Sigmoid colon (tissue), 7 donors: Measurements from ENCODE around the gene COL25A1. TPM values are rescaled to one million over a fixed set of nuclear protein-coding genes. Genes with fewer than 3 reads are reported as not detected.

Source experiments
- DNase-seq: peaks from one replicate; pipeline ENCODE4 v3.0.0-alpha.2; 2019
- H3K27ac ChIP-seq, 4 donors: fragments of 200-600 bp; sonication (generic); one replicate each; pipeline ENCODE4 v1.5.1; 2016 to 2019; ENCODE audit warnings: mild to moderate bottlenecking in 1 of 4
- H3K27me3 ChIP-seq, 3 donors: fragments of 200-600 bp; sonication (generic); one replicate each; pipeline ENCODE4 v1.5.1; 2019; ENCODE audit warnings: mild to moderate bottlenecking in 1 of 3
- H3K36me3 ChIP-seq, 4 donors: fragments of 200-600 bp; sonication (generic); one replicate each; pipeline ENCODE4 v1.5.1; 2016 to 2019
- H3K4me1 ChIP-seq, 4 donors: fragments of 200-600 bp; sonication (generic); one replicate each; pipeline ENCODE4 v1.5.1; 2017 to 2019
- H3K4me3 ChIP-seq, 4 donors: fragments of 200-600 bp; sonication (generic); one replicate each; pipeline ENCODE4 v1.5.1; 2017 to 2019; ENCODE audit warnings: mild to moderate bottlenecking in 2 of 4, moderate library complexity in 1 of 4
- H3K9me3 ChIP-seq, 4 donors: fragments of 200-600 bp in 3 of 4; sonication (generic) in 3 of 4; one replicate each; pipeline versions ENCODE4 v1.5.1 to v1.6.1; 2013 to 2019
- CTCF ChIP-seq, 4 experiments: fragments of 450-650 bp in 3 of 4; fragments of 200-600 bp in 1 of 4; IDR thresholded peaks; one replicate each; pipeline ENCODE4 v1.5.1; 2016 to 2019; ENCODE audit warnings: antibody characterized with exemption in 4 of 4, mild to moderate bottlenecking in 3 of 4, moderate library complexity in 2 of 4
- EP300 ChIP-seq, 4 donors: sonication (generic); formaldehyde crosslinking; IDR thresholded peaks; one replicate each; pipeline ENCODE4 v1.6.1; 2017; ENCODE audit warnings: antibody characterized with exemption in 4 of 4
- POLR2A ChIP-seq, 2 donors: fragments of 450-650 bp; IDR thresholded peaks; one replicate each; pipeline ENCODE4 v1.6.1; 2016; ENCODE audit warnings: antibody characterized with exemption in 2 of 2, mild to moderate bottlenecking in 2 of 2, moderate library complexity in 2 of 2
- POLR2AphosphoS5 ChIP-seq, 4 donors: sonication (generic); formaldehyde crosslinking; IDR thresholded peaks; one replicate each; pipeline ENCODE4 v1.6.1; 2017; ENCODE audit warnings: antibody characterized with exemption in 4 of 4
- WGBS, 2 donors: extraction: QIAGEN DNeasy Blood & Tissue Kit; methylation state at CpG; one replicate each; pipeline ENCODE4 v1.1.7; 2013; 5-methylcytosine and 5-hydroxymethylcytosine counted together
- intact Hi-C: fragments of 100-400 bp; cut with DNase I; formaldehyde crosslinking; loops from one replicate; pipeline ENCODE4 v1.15.1; 2023
- polyA plus RNA-seq, 3 donors: library from polyadenylated mRNA; stranded (reverse); fragments of 200-250 nt; gene quantifications; one replicate each; pipeline ENCODE4 v1.2.3, GENCODE V29; 2013
- total RNA-seq, 4 donors: library from RNA; depleted of rRNA; stranded (reverse); fragments of >200 nt; gene quantifications; one replicate each; pipeline ENCODE4 v1.1.0, GENCODE V29; 2016
- donor health status: healthy with polysubstance abuse.
- donor health status: Bipolar disorder and iron deficiency.
- donor health status: healthy.

The COL25A1 gene
- total and polyA plus RNA-seq, 7 donors: 0.15 to 1.4 (median 0.41) TPM; not detected in 2

GRCh38 chr4:109184491-109184961, 117.9 kb downstream of the COL25A1 start:
- WGBS, 2 donors: 84% methylated on average over 3 of the region's 3 CpGs
- Histone ChIP-seq H3K27me3 (no peaks in the 10 kb centered on the region), H3K4me1 (no peaks in the 10 kb centered on the region), H3K4me3 (no peak overlapping the region), H3K9me3 (no peaks in the 10 kb centered on the region), H3K27ac (peak overlapping the region in 3 of 4 donors; percentile 22 to 54 (median 36)), H3K36me3 (no peaks in the 10 kb centered on the region)
- peak; percentile 69 for DNase-seq
- TF ChIP-seq POLR2AphosphoS5 (IDR thresholded peaks at IDR 0.05): peak in 1 of 4 donors; percentile 11
- TF ChIP-seq CTCF (IDR thresholded peaks at IDR 0.05): no peak
- intact Hi-C loops: no loop called here

- no peaks in the 10 kb centered on the region for H3K27me3 ChIP-seq
- no peaks in the 10 kb centered on the region for H3K4me1 ChIP-seq
- H3K4me3 ChIP-seq: no peak overlapping the region
- intact Hi-C loops: no loop called here
- H3K27ac ChIP-seq: peak overlapping the region in 2 of 4 donors; percentile 22 to 54
- TF ChIP-seq CTCF (IDR thresholded peaks at IDR 0.05) (no peak), POLR2A (IDR thresholded peaks at IDR 0.05) (no peak), EP300 (IDR thresholded peaks at IDR 0.05) (no peak), POLR2AphosphoS5 (IDR thresholded peaks at IDR 0.05) (no peak)
- H3K36me3 ChIP-seq: no peaks in the 10 kb centered on the region
- WGBS, 2 donors: 87 to 90% methylated on average over 3 of the region's 3 CpGs
- DNase-seq: no peak
- no peaks in the 10 kb centered on the region for H3K9me3 ChIP-seq
Measured at GRCh38 chr4:109183931-109184490, 118.4 kb downstream of the COL25A1 start.

- Histone ChIP-seq H3K4me3 (no peak overlapping the region), H3K4me1 (no peaks in the 10 kb centered on the region), H3K27me3 (no peaks in the 10 kb centered on the region), H3K9me3 (no peaks in the 10 kb centered on the region), H3K27ac (no peak overlapping the region), H3K36me3 (no peaks in the 10 kb centered on the region)
- intact Hi-C loops: no loop called here
- 52 to 89% methylated on average over 3 of the region's 3 CpGs for WGBS, 2 donors
- TF ChIP-seq EP300 (IDR thresholded peaks at IDR 0.05): no peak
- no peak for TF ChIP-seq POLR2AphosphoS5 (IDR thresholded peaks at IDR 0.05)
- no peak for TF ChIP-seq POLR2A (IDR thresholded peaks at IDR 0.05)
- no peak for TF ChIP-seq CTCF (IDR thresholded peaks at IDR 0.05)
- no peak for DNase-seq
Measured at GRCh38 chr4:109182696-109183095, 119.8 kb downstream of the COL25A1 start.

- H3K4me1 ChIP-seq: no peaks in the 10 kb centered on the region
- TF ChIP-seq EP300 (IDR thresholded peaks at IDR 0.05) (no peak), POLR2AphosphoS5 (IDR thresholded peaks at IDR 0.05) (no peak)
- no peaks in the 10 kb centered on the region for H3K27me3 ChIP-seq
- intact Hi-C loops: no loop called here
- WGBS, 2 donors: 72 to 82% methylated on average over 3 of the region's 3 CpGs
- DNase-seq: no peak
- no peaks in the 10 kb centered on the region for H3K36me3 ChIP-seq
- H3K9me3 ChIP-seq: no peaks in the 10 kb centered on the region
- no peak overlapping the region for H3K27ac ChIP-seq
- H3K4me3 ChIP-seq: no peak overlapping the region
Measured at GRCh38 chr4:109179061-109179460, 123.4 kb downstream of the COL25A1 start.

- no peaks in the 10 kb centered on the region for H3K36me3 ChIP-seq
- no peak overlapping the region for H3K4me3 ChIP-seq
- no peaks in the 10 kb centered on the region for H3K9me3 ChIP-seq
- intact Hi-C loops: no loop called here
- no peak overlapping the region for H3K27ac ChIP-seq
- no peaks in the 10 kb centered on the region for H3K27me3 ChIP-seq
- no peak for DNase-seq
- 76 to 77% methylated on average over 6 of the region's 6 CpGs for WGBS, 2 donors
- no peaks in the 10 kb centered on the region for H3K4me1 ChIP-seq
- TF ChIP-seq CTCF (IDR thresholded peaks at IDR 0.05) (no peak), POLR2A (IDR thresholded peaks at IDR 0.05) (no peak), EP300 (IDR thresholded peaks at IDR 0.05) (no peak), POLR2AphosphoS5 (IDR thresholded peaks at IDR 0.05) (no peak)
Measured at GRCh38 chr4:109177096-109177810, 125.2 kb downstream of the COL25A1 start.
